GM13977 (cell line): ENCODE data around the gene PDIA2.

ENCODE experiments used
- DNase-seq: peaks from one replicate; pipeline ENCODE4 v3.0.0; 2012; ENCODE audit warnings: low spot score
- in situ Hi-C: fragments of 300-500 bp; cut with MboI; formaldehyde crosslinking; loops from one replicate; pipeline ENCODE4 v1.12.0; 2022; ENCODE audit warnings: low sequenced_read_pairs, low pct_unique_long_range_greater_than_20kb, mixed read lengths, inconsistent platforms; ENCODE audit not compliant: unreplicated experiment
- TF ChIP-seq, protein P1 (sequence below): IDR thresholded peaks from 2 replicates; pipeline ENCODE4 v1.5.1; 2012; ENCODE audit warnings: mild to moderate bottlenecking, control low read depth; ENCODE audit not compliant: insufficient read depth; ENCODE audit errors: extremely low read depth, missing control alignments

PDIA2 gene

DNA sequence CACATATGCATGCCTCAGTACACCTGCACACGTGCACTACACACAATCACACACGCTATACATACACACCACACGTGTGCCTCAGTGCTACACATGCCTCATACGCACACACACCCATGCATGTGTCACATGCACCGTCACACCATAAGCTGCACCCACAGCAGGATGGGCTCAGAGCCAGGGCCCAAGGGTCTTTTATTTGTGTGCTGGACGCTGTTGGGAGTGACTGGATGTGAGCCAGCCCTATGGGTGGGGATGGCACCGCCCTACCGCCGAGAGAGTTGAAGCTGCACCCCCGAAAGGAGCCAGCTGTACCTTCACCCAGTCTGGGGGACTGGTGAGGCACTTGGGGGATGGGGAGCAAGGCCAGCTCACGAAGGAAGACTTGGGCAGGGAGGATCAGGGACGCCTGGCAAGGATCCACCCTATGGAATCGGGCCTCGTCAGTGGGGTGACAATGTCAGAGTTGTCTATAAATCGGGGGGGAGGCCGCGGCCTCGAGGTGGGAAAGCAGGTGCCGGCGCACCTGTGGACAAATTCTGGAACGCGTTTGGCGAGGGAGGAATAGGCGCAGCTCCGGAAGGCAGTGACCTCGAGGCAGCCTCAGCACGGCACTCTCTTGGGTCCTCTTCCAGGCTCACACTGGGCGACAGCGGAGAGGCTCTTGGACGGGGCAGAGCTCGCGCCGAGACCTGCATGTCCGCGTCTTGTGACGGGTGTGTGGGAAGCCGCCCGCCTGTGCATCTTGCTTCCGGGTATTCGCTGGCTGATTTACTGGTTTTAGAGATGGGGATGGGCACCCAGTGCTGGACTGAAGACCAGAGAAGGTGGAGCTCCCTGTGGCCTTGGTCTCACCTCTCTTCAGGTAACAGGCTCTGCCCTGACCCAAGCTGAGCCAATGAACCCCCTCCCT lies 14.6 kb upstream of the PDIA2 start:
- TF ChIP-seq, protein P1, sequence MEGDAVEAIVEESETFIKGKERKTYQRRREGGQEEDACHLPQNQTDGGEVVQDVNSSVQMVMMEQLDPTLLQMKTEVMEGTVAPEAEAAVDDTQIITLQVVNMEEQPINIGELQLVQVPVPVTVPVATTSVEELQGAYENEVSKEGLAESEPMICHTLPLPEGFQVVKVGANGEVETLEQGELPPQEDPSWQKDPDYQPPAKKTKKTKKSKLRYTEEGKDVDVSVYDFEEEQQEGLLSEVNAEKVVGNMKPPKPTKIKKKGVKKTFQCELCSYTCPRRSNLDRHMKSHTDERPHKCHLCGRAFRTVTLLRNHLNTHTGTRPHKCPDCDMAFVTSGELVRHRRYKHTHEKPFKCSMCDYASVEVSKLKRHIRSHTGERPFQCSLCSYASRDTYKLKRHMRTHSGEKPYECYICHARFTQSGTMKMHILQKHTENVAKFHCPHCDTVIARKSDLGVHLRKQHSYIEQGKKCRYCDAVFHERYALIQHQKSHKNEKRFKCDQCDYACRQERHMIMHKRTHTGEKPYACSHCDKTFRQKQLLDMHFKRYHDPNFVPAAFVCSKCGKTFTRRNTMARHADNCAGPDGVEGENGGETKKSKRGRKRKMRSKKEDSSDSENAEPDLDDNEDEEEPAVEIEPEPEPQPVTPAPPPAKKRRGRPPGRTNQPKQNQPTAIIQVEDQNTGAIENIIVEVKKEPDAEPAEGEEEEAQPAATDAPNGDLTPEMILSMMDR, result no peak
- in situ Hi-C loops, result no loop called here
- DNase-seq, result no peak

DNA sequence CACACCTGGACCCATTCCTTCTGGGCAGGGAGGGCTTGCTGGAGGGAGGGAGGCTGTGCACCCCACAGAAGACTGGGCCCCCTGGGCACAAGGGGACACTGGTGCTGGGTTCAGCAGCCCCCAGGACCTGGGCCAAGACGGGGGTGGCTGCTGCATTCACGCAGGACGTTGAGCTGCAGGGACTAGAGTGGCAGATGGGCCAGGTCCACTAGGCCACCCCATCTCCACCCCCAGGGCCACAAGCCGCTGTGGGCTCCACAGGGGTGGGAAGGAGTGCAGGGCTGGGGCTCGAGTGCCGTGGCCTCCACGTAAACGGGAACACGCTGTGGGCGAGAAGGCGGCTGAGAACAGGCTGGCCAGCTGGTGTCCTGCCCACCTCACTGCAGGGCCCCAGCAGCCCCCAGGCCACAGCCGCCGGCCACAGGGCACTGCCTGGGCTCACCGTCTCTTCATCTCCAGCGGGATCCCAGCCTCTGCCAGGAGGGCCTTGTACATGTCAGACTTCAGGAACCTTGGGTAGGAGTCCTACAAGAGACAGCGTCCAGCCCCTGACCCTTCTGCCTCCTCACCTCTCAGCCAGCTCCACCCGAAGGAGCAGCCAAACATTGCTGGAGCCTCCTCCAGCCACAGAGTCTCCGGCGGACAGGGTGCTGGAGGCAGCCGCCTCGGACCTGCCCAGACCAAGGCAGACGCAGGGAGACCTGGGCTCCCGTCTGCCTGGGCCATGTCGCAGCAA lies 13.7 kb upstream of the PDIA2 start:
- no peak for DNase-seq
- in situ Hi-C loops, result no loop called here
- TF ChIP-seq, protein P1, result no peak

DNA sequence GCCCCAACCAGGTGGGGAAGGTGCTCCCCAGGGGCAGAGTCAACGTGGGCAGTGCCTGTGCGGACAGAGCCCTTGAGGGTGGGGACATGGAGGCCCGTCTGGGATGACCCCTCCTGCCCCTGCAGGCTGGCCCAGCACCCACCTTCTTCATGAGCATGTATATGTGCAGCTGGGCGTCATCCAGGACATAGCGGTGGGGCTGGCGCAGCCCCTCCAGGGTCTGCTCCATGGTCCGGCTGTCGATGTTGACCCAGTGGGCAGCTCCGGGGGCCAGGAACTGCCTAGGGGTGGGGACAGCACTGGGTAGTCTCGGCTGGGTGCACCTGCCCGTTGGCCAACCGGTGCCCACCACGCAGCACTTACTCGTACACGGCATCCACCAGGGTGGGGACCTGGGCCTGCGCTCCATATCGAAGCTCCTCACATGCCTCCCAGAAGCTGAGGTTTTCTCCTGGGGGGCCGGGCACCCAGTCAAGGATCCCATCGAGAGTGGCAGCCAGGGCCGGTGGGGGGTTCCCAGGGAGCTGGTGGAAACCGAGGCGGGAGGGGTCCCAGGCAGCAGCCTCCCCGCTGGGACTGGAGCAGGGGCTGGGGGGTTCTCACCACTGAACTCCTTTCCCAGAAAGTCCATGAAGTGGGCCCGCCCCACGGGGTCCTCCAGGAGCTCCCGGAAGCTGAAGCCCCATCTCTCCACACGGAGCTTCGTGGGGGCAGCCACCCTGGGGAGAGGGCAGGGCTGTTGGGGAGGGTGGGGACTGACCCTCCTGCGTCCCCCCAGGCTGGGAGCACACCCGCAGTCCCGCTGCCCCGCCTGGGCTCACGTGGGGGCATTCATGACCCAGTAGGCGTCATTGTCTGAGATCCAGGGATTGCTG lies 12.3 kb upstream of the PDIA2 start:
- in situ Hi-C loops, result no loop called here
- DNase-seq, result no peak
- TF ChIP-seq, protein P1, result no peak

DNA sequence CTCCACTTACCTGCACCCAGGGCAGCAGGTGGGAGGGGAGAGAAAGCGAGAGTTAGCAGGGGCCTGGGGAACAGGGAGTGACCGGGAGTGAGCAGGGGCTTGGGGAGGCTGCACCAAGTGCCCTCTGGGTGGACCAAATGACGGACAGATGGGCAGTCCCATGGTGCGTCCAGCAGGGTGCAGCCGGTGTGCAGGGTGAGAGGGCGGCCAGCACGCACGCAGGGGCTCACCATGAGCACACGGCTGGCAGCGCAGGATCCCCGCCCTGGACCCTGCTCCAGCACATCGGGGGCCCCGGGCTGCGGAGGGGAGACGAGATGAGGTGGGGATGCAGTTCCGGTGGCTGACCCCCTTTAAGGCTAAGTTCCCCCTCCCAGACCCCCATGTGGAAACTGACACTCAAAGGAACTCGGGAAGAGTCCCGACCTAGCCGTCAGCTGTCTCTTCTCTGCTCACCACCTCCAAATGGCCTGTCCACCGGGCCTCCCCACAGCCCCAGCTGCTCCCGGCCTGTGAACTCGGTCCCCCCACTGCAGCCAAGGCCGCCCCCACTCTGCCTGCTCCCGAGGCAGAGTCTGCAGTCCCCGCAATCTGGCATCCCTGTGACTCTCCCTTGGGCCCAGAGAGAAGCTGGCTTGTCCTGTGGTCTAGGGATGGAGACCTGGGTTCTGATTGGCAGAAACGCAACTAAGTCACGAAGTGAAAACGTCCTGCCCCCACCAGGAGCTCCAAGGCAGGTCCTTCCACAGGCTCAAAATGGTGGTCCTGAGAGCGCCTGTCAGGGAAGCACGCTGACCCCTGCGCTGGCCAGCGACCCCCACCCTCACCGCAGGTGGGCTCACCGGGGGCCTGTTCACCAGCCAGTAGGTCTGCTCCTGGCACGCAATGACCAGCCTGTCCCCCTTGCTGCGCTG lies 10.1 kb upstream of the PDIA2 start:
- no peak for DNase-seq
- in situ Hi-C loops, result no loop called here
- TF ChIP-seq, protein P1, result no peak

DNA sequence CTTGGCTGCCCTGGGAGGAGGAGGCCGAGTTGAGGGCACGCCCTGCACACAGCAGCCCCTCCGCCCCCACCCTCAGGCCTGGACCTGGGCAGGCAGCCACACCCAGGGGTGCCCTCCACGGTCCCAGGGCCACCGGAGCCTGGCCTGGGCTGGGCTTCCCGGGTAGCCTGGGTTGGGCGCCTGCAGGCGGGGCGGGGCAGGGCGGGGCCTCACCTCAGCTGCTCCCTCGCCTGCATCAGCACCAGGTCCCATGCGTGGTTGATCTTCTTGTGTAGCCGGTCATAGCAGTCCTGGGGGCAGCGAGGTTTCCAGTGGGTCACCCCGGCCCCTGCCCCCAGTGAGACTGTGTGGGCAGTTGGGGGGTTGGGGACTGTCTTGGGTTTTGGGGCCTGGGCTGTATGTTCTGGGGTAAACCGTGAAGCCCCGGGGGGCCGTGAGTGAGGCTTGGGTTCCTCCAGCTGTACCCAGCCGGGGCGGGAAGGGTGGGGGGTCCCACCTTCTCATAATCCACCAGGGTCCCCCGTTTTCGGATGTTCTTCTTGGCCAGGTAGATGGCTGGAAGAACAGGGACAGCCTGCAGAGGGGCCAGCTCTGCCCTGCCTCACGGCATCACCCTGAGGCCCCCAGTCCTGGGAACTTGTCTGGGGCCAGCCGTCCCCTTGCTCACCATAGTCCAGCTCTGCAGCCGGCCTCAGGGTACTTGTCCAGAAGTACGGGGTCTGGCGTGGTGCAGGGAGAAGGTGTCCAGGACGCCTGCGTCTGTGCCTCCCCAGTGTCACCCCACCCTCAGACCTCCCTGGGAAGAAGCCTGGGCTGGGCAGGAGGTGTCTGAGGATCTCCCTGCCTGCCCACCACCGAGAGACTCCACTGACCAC lies 9.2 kb upstream of the PDIA2 start:
- in situ Hi-C loops, result no loop called here

More for the DNA sequence above, 9.2 kb upstream of the PDIA2 start:
- DNase-seq, result no peak
- TF ChIP-seq, protein P1, result no peak
